ENCODE results near the gene DIP2C. TPM values are rescaled to one million over a fixed set of nuclear protein-coding genes. Genes with fewer than 3 reads are reported as not detected.
A peak's percentile ranks its signal among the peaks of the same experiment; 100 is the strongest.
"Not testable (repeated sequence)": the region's sequence is repeated elsewhere in the genome, so short reads cannot be mapped to it uniquely, and the experiment has no call there.

The DIP2C gene
- polyA plus RNA-seq, 2 donors, result 2.2 to 2.7 TPM

GRCh38 chr10:589961-590680 lies 99.3 kb downstream of the DIP2C start:
- WGBS, 2 donors, result 88% methylated on average over 21 of the region's 21 CpGs
- H3K4me3 ChIP-seq (ENCODE audit: low read depth in 1 of 2, low read length in 2 of 2), result no peak overlapping the region
- no peak overlapping the region for H3K27ac ChIP-seq (ENCODE audit: low read depth in 2 of 2, low read length in 1 of 2)
- H3K9me3 ChIP-seq (ENCODE audit: control insufficient read depth in 2 of 2, insufficient read depth in 1 of 2, low read depth in 1 of 2, low read length in 1 of 2), result no peaks in the 10 kb centered on the region
- H3K4me1 ChIP-seq (ENCODE audit: control insufficient read depth in 2 of 2, insufficient read depth in 2 of 2, low read length in 1 of 2), result peaks cover 1 to 3% of the 10 kb centered on the region in 2 donors
- no peaks in the 10 kb centered on the region for H3K27me3 ChIP-seq (ENCODE audit: control insufficient read depth in 1 of 2, insufficient read depth in 2 of 2, low read length in 2 of 2)
- no peaks in the 10 kb centered on the region for H3K36me3 ChIP-seq (ENCODE audit: control insufficient read depth in 2 of 2, insufficient read depth in 2 of 2, low read length in 1 of 2)

GRCh38 chr10:588246-589165 lies 101.0 kb downstream of the DIP2C start:
- H3K4me1 ChIP-seq (ENCODE audit: control insufficient read depth in 2 of 2, insufficient read depth in 2 of 2, low read length in 1 of 2), result peaks cover 0 to 3% of the 10 kb centered on the region in 2 donors
- H3K27ac ChIP-seq (ENCODE audit: low read depth in 2 of 2, low read length in 1 of 2), result no peak overlapping the region
- no peaks in the 10 kb centered on the region for H3K9me3 ChIP-seq (ENCODE audit: control insufficient read depth in 2 of 2, insufficient read depth in 1 of 2, low read depth in 1 of 2, low read length in 1 of 2)
- no peaks in the 10 kb centered on the region for H3K36me3 ChIP-seq (ENCODE audit: control insufficient read depth in 2 of 2, insufficient read depth in 2 of 2, low read length in 1 of 2)
- 72 to 77% methylated on average over 27 of the region's 27 CpGs for WGBS, 2 donors
- no peak overlapping the region for H3K4me3 ChIP-seq (ENCODE audit: low read depth in 1 of 2, low read length in 2 of 2)
- H3K27me3 ChIP-seq (ENCODE audit: control insufficient read depth in 1 of 2, insufficient read depth in 2 of 2, low read length in 2 of 2), result no peaks in the 10 kb centered on the region

GRCh38 chr10:586716-587115 lies 102.8 kb downstream of the DIP2C start:
- Histone ChIP-seq H3K4me3 (ENCODE audit: low read depth in 1 of 2, low read length in 2 of 2) (no peak overlapping the region), H3K4me1 (ENCODE audit: control insufficient read depth in 2 of 2, insufficient read depth in 2 of 2, low read length in 1 of 2) (peaks cover 0 to 5% of the 10 kb centered on the region in 2 donors), H3K9me3 (ENCODE audit: control insufficient read depth in 2 of 2, insufficient read depth in 1 of 2, low read depth in 1 of 2, low read length in 1 of 2) (no peaks in the 10 kb centered on the region), H3K27ac (ENCODE audit: low read depth in 2 of 2, low read length in 1 of 2) (no peak overlapping the region), H3K36me3 (ENCODE audit: control insufficient read depth in 2 of 2, insufficient read depth in 2 of 2, low read length in 1 of 2) (no peaks in the 10 kb centered on the region), H3K27me3 (ENCODE audit: control insufficient read depth in 1 of 2, insufficient read depth in 2 of 2, low read length in 2 of 2) (no peaks in the 10 kb centered on the region)
- 89 to 91% methylated on average over 11 of the region's 11 CpGs for whole genome bisulfite sequencing, 2 donors

GRCh38 chr10:586151-586550 lies 103.3 kb downstream of the DIP2C start:
- 91 to 94% methylated on average over 9 of the region's 9 CpGs for WGBS, 2 donors

GRCh38 chr10:585502-585901 lies 104.0 kb downstream of the DIP2C start:
- 87 to 90% methylated on average over 7 of the region's 7 CpGs for WGBS, 2 donors

More at GRCh38 chr10:586151-586550, 103.3 kb downstream of the DIP2C start:
- H3K27me3 ChIP-seq (ENCODE audit: control insufficient read depth in 1 of 2, insufficient read depth in 2 of 2, low read length in 2 of 2), result no peaks in the 10 kb centered on the region
- peaks cover 0 to 5% of the 10 kb centered on the region in 2 donors for H3K4me1 ChIP-seq (ENCODE audit: control insufficient read depth in 2 of 2, insufficient read depth in 2 of 2, low read length in 1 of 2)
- H3K4me3 ChIP-seq (ENCODE audit: low read depth in 1 of 2, low read length in 2 of 2), result no peak overlapping the region
- no peaks in the 10 kb centered on the region for H3K36me3 ChIP-seq (ENCODE audit: control insufficient read depth in 2 of 2, insufficient read depth in 2 of 2, low read length in 1 of 2)
- H3K27ac ChIP-seq (ENCODE audit: low read depth in 2 of 2, low read length in 1 of 2), result no peak overlapping the region
- no peaks in the 10 kb centered on the region for H3K9me3 ChIP-seq (ENCODE audit: control insufficient read depth in 2 of 2, insufficient read depth in 1 of 2, low read depth in 1 of 2, low read length in 1 of 2)

DNA sequence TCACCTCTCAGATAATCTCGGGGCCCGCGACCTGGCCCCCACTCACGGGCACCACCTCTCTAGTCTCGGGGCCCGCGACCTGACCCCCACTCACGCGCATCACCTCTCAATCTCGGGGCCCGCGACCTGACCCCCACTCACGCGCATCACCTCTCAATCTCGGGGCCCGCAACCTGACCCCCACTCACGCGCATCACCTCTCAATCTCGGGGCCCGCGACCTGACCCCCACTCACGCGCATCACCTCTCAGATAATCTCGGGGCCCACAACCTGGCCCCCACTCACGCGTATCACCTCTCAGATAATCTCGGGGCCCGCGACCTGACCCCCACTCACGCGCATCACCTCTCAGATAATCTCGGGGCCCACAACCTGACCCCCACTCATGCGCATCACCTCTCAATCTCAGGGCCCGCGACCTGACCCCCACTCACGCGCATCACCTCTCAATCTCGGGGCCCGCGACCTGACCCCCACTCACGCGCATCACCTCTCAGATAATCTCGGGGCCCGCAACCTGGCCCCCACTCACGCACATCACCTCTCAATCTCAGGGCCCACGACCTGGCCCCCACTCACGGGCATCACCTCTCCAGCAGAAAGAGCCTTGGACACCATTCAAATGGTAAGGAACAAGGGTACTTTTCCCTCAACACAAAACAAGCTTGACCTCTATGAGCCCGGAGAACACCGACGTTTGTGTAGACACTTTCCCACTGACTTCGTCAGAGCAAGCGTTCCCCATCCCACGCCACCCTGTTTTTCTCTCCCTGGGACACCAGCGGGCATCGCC lies 104.8 kb downstream of the DIP2C start:
- H3K36me3 ChIP-seq (ENCODE audit: control insufficient read depth in 2 of 2, insufficient read depth in 2 of 2, low read length in 1 of 2); H3K27ac ChIP-seq (ENCODE audit: low read depth in 2 of 2, low read length in 1 of 2); H3K27me3 ChIP-seq (ENCODE audit: control insufficient read depth in 1 of 2, insufficient read depth in 2 of 2, low read length in 2 of 2); H3K9me3 ChIP-seq (ENCODE audit: control insufficient read depth in 2 of 2, insufficient read depth in 1 of 2, low read depth in 1 of 2, low read length in 1 of 2); H3K4me1 ChIP-seq (ENCODE audit: control insufficient read depth in 2 of 2, insufficient read depth in 2 of 2, low read length in 1 of 2); H3K4me3 ChIP-seq (ENCODE audit: low read depth in 1 of 2, low read length in 2 of 2): not testable (repeated sequence)
- WGBS, 2 donors, result 96 to 97% methylated on average over 51 to 55 of the region's 55 CpGs

More at GRCh38 chr10:585502-585901, 104.0 kb downstream of the DIP2C start:
- no peaks in the 10 kb centered on the region for H3K27me3 ChIP-seq (ENCODE audit: control insufficient read depth in 1 of 2, insufficient read depth in 2 of 2, low read length in 2 of 2)
- no peak overlapping the region for H3K27ac ChIP-seq (ENCODE audit: low read depth in 2 of 2, low read length in 1 of 2)
- no peaks in the 10 kb centered on the region for H3K9me3 ChIP-seq (ENCODE audit: control insufficient read depth in 2 of 2, insufficient read depth in 1 of 2, low read depth in 1 of 2, low read length in 1 of 2)
- H3K4me3 ChIP-seq (ENCODE audit: low read depth in 1 of 2, low read length in 2 of 2), result no peak overlapping the region
- peaks cover 0 to 5% of the 10 kb centered on the region in 2 donors for H3K4me1 ChIP-seq (ENCODE audit: control insufficient read depth in 2 of 2, insufficient read depth in 2 of 2, low read length in 1 of 2)
- H3K36me3 ChIP-seq (ENCODE audit: control insufficient read depth in 2 of 2, insufficient read depth in 2 of 2, low read length in 1 of 2), result no peaks in the 10 kb centered on the region

DNA sequence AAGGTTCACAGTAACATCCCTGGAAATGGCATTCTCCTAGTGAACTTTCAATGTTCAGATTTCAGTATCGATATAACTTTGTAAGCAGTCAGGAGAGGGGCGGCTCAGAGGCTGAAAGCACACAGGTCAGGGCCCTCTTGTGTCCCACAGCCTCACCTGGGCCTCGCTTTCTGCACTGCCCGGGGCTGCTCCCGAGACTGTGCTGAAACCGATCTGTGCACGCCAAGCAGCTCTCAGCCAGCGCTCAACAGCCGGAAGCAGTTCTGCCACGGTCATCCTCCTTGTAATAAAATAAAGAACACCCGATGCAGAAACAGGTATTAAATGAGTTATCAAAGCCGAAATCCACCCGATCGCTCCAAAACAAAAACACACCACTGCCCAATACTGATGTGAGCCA lies 106.0 kb downstream of the DIP2C start:
- H3K27ac ChIP-seq (ENCODE audit: low read depth in 2 of 2, low read length in 1 of 2), result no peak overlapping the region
- H3K27me3 ChIP-seq (ENCODE audit: control insufficient read depth in 1 of 2, insufficient read depth in 2 of 2, low read length in 2 of 2), result no peaks in the 10 kb centered on the region
- no peaks in the 10 kb centered on the region for H3K9me3 ChIP-seq (ENCODE audit: control insufficient read depth in 2 of 2, insufficient read depth in 1 of 2, low read depth in 1 of 2, low read length in 1 of 2)
- H3K36me3 ChIP-seq (ENCODE audit: control insufficient read depth in 2 of 2, insufficient read depth in 2 of 2, low read length in 1 of 2), result no peaks in the 10 kb centered on the region
- H3K4me1 ChIP-seq (ENCODE audit: control insufficient read depth in 2 of 2, insufficient read depth in 2 of 2, low read length in 1 of 2), result peaks cover 0 to 4% of the 10 kb centered on the region in 2 donors
- H3K4me3 ChIP-seq (ENCODE audit: low read depth in 1 of 2, low read length in 2 of 2), result no peak overlapping the region
- WGBS, 2 donors, result 94% methylated on average over 14 of the region's 14 CpGs

- 73 to 78% methylated on average over 14 of the region's 14 CpGs for WGBS, 2 donors
- Histone ChIP-seq H3K4me1 (ENCODE audit: control insufficient read depth in 2 of 2, insufficient read depth in 2 of 2, low read length in 1 of 2) (peaks cover 0 to 2% of the 10 kb centered on the region in 2 donors), H3K27me3 (ENCODE audit: control insufficient read depth in 1 of 2, insufficient read depth in 2 of 2, low read length in 2 of 2) (no peaks in the 10 kb centered on the region), H3K4me3 (ENCODE audit: low read depth in 1 of 2, low read length in 2 of 2) (no peak overlapping the region), H3K27ac (ENCODE audit: low read depth in 2 of 2, low read length in 1 of 2) (no peak overlapping the region), H3K36me3 (ENCODE audit: control insufficient read depth in 2 of 2, insufficient read depth in 2 of 2, low read length in 1 of 2) (no peaks in the 10 kb centered on the region), H3K9me3 (ENCODE audit: control insufficient read depth in 2 of 2, insufficient read depth in 1 of 2, low read depth in 1 of 2, low read length in 1 of 2) (no peaks in the 10 kb centered on the region)
These were observed 107.6 kb downstream of the DIP2C start for GRCh38 chr10:581776-582330.

DNA sequence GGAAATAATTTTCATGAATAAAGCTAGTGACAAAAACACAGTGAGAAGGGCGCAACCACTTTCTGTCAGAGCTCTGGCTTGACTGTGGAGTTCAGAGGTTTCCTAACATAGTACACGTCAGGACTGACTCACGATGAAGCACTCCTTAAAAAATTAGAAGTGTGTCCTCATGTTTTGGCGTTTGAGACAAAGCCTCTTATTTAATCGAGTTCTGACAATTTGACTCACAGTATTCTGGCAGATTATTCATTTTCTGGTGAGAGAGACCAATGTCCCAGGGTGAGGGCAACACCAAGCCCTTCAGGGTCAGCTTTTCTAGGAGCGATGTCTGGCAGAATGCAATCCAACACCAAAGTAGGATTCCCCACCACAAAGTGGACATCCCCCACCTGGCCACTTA lies 108.7 kb downstream of the DIP2C start:
- H3K27ac ChIP-seq (ENCODE audit: low read depth in 2 of 2, low read length in 1 of 2), result peak overlapping the region in 1 of 2 donors; percentile 47

More for the DNA sequence above, 108.7 kb downstream of the DIP2C start:
- WGBS, 2 donors, result 52 to 63% methylated on average over 6 of the region's 6 CpGs
- Histone ChIP-seq H3K27me3 (ENCODE audit: control insufficient read depth in 1 of 2, insufficient read depth in 2 of 2, low read length in 2 of 2) (no peaks in the 10 kb centered on the region), H3K36me3 (ENCODE audit: control insufficient read depth in 2 of 2, insufficient read depth in 2 of 2, low read length in 1 of 2) (no peaks in the 10 kb centered on the region), H3K4me3 (ENCODE audit: low read depth in 1 of 2, low read length in 2 of 2) (no peak overlapping the region), H3K9me3 (ENCODE audit: control insufficient read depth in 2 of 2, insufficient read depth in 1 of 2, low read depth in 1 of 2, low read length in 1 of 2) (no peaks in the 10 kb centered on the region), H3K4me1 (ENCODE audit: control insufficient read depth in 2 of 2, insufficient read depth in 2 of 2, low read length in 1 of 2) (peaks cover 3 to 4% of the 10 kb centered on the region in 2 donors)

Data from esophagus (tissue), 2 donors.